ENCODE results near the gene TMEM250. TPM values are rescaled to one million over a fixed set of nuclear protein-coding genes. Genes with fewer than 3 reads are reported as not detected.

Gene TMEM250
- total and polyA plus RNA-seq, 2 donors from 2014 or later: 22.2 to 33.1 TPM

- TF ChIP-seq CTCF (IDR thresholded peaks at IDR 0.05; ENCODE audit: borderline replicate concordance, extremely low read depth, insufficient read depth): no peak
- no peaks in the 10 kb centered on the region for H3K4me1 ChIP-seq (ENCODE audit: control insufficient read depth in 2 of 3, insufficient read depth in 2 of 3, low read depth in 1 of 3, low read length in 3 of 3)
- no peak overlapping the region for H3K27ac ChIP-seq (ENCODE audit: low read depth in 2 of 2, low read length in 2 of 2)
- no peak overlapping the region for H3K4me3 ChIP-seq (ENCODE audit: low read length in 3 of 3)
- no peak overlapping the region for H3K9ac ChIP-seq (ENCODE audit: low read length in 3 of 3)
- DNase-seq (no peak), FAIRE-seq (no peak)
- H3K27me3 ChIP-seq (ENCODE audit: control insufficient read depth, insufficient read depth, low read length): peaks cover 3% of the 10 kb centered on the region
- H3K36me3 ChIP-seq (ENCODE audit: control insufficient read depth in 2 of 3, insufficient read depth in 3 of 3, low read length in 3 of 3): no peaks in the 10 kb centered on the region
- no peaks in the 10 kb centered on the region for H3K9me3 ChIP-seq (ENCODE audit: control insufficient read depth in 2 of 3, insufficient read depth in 1 of 3, low read length in 3 of 3)
- intact Hi-C loops (cut with DNase I): no loop called here
Measured at GRCh38 chr9:136147038-136147889, 28.6 kb upstream of the TMEM250 start.

GRCh38 chr9:136146126-136147037 lies 27.7 kb upstream of the TMEM250 start:
- Histone ChIP-seq H3K9me3 (ENCODE audit: control insufficient read depth in 2 of 3, insufficient read depth in 1 of 3, low read length in 3 of 3) (no peaks in the 10 kb centered on the region), H3K9ac (ENCODE audit: low read length in 3 of 3) (no peak overlapping the region), H3K27ac (ENCODE audit: low read depth in 2 of 2, low read length in 2 of 2) (no peak overlapping the region), H3K27me3 (ENCODE audit: control insufficient read depth, insufficient read depth, low read length) (peaks cover 3% of the 10 kb centered on the region), H3K4me3 (ENCODE audit: low read length in 3 of 3) (no peak overlapping the region), H3K4me1 (ENCODE audit: control insufficient read depth in 2 of 3, insufficient read depth in 2 of 3, low read depth in 1 of 3, low read length in 3 of 3) (no peaks in the 10 kb centered on the region), H3K36me3 (ENCODE audit: control insufficient read depth in 2 of 3, insufficient read depth in 3 of 3, low read length in 3 of 3) (no peaks in the 10 kb centered on the region)
- TF ChIP-seq CTCF (IDR thresholded peaks at IDR 0.05; ENCODE audit: borderline replicate concordance, extremely low read depth, insufficient read depth): no peak
- DNase-seq: no peak
- no peak for FAIRE-seq
- intact Hi-C loops (cut with DNase I): no loop called here

GRCh38 chr9:136145580-136145979 lies 26.9 kb upstream of the TMEM250 start:
- Histone ChIP-seq H3K4me1 (ENCODE audit: control insufficient read depth in 2 of 3, insufficient read depth in 2 of 3, low read depth in 1 of 3, low read length in 3 of 3) (no peaks in the 10 kb centered on the region), H3K9ac (ENCODE audit: low read length in 3 of 3) (no peak overlapping the region), H3K36me3 (ENCODE audit: control insufficient read depth in 2 of 3, insufficient read depth in 3 of 3, low read length in 3 of 3) (no peaks in the 10 kb centered on the region), H3K4me3 (ENCODE audit: low read length in 3 of 3) (no peak overlapping the region), H3K27ac (ENCODE audit: low read depth in 2 of 2, low read length in 2 of 2) (no peak overlapping the region), H3K9me3 (ENCODE audit: control insufficient read depth in 2 of 3, insufficient read depth in 1 of 3, low read length in 3 of 3) (no peaks in the 10 kb centered on the region), H3K27me3 (ENCODE audit: control insufficient read depth, insufficient read depth, low read length) (peaks cover 3% of the 10 kb centered on the region)
- no peak for TF ChIP-seq CTCF (IDR thresholded peaks at IDR 0.05; ENCODE audit: borderline replicate concordance, extremely low read depth, insufficient read depth)
- FAIRE-seq: no peak
- DNase-seq: peak in 1 of 5 donors; percentile 56
- intact Hi-C loops (cut with DNase I): no loop called here
